Stomach (tissue), 9 donors: ENCODE results near the gene LITAF. TPM values are rescaled to one million over a fixed set of nuclear protein-coding genes. Genes with fewer than 3 reads are reported as not detected.

Experiments used
- DNase-seq, 2 donors: peaks; one replicate each; pipeline versions ENCODE4 v3.0.0 to v3.0.0-alpha.2; 2013 to 2019
- H3K27ac ChIP-seq, 5 donors: fragments of 200-600 bp in 4 of 5; sonication (generic) in 4 of 5; one replicate each; pipeline ENCODE4 v1.5.1; 2013 to 2019; ENCODE audit warnings: mild to moderate bottlenecking in 1 of 5, moderate library complexity in 1 of 5
- H3K27me3 ChIP-seq, 3 donors: fragments of 200-600 bp; sonication (generic); one replicate each; pipeline ENCODE4 v1.5.1; 2017 to 2019; ENCODE audit warnings: mixed run types in 1 of 3
- H3K36me3 ChIP-seq, 4 donors: fragments of 200-600 bp; sonication (generic); 1 replicate in 3 of 4; 2 replicates in 1 of 4; pipeline ENCODE4 v1.5.1; 2016 to 2019
- H3K4me1 ChIP-seq, 4 donors: fragments of 200-600 bp; sonication (generic); one replicate each; pipeline ENCODE4 v1.5.1; 2016 to 2019
- H3K4me3 ChIP-seq, 4 donors: fragments of 200-600 bp; sonication (generic) in 3 of 4; one replicate each; pipeline ENCODE4 v1.5.1; 2016 to 2019; ENCODE audit warnings: mild to moderate bottlenecking in 1 of 4
- H3K9me3 ChIP-seq, 4 donors: fragments of 200-600 bp; sonication (generic); one replicate each; pipeline ENCODE4 v1.5.1; 2016 to 2019
- EP300 ChIP-seq: sonication (generic); formaldehyde crosslinking; IDR thresholded peaks from one replicate; pipeline ENCODE4 v1.6.1; 2017; ENCODE audit warnings: antibody characterized with exemption
- POLR2A ChIP-seq, 4 donors: fragments of 450-650 bp; IDR thresholded peaks; one replicate each; pipeline ENCODE4 v1.6.1; 2016; ENCODE audit warnings: antibody characterized with exemption in 4 of 4, control low read depth in 2 of 4, mild to moderate bottlenecking in 1 of 4, moderate library complexity in 1 of 4
- POLR2AphosphoS5 ChIP-seq, 3 donors: sonication (generic); formaldehyde crosslinking; IDR thresholded peaks; one replicate each; pipeline ENCODE4 v1.6.1; 2016; ENCODE audit warnings: antibody characterized with exemption in 3 of 3
- WGBS, 5 donors: extraction: QIAGEN DNeasy Blood & Tissue Kit in 3 of 5; methylation state at CpG; one replicate each; pipeline versions ENCODE4 v1.1.5 to v1.1.7; 2013 to 2018; 5-methylcytosine and 5-hydroxymethylcytosine counted together
- intact Hi-C: fragments of 100-400 bp; cut with DNase I; formaldehyde crosslinking; loops from one replicate; pipeline ENCODE4 v1.15.1; 2023; ENCODE audit warnings: low total_unique reads
- polyA plus RNA-seq, 3 donors: library from polyadenylated mRNA; stranded (reverse); fragments of 200-250 nt; gene quantifications; one replicate each; pipeline ENCODE4 v1.2.3, GENCODE V29; 2013
- total RNA-seq, 5 donors: library from RNA; depleted of rRNA; stranded (reverse); fragments of >200 nt; gene quantifications; one replicate each; pipeline versions ENCODE4 v1.1.0 to v1.2.3, GENCODE V29; 2014 to 2016
- TF ChIP-seq, protein P1 (sequence below), 7 experiments: fragments of 450-650 bp in 4 of 7; fragments of 200-600 bp in 3 of 7; sonication (generic) in 3 of 7; IDR thresholded peaks; one replicate each; pipeline ENCODE4 v1.5.1; 2016 to 2019; ENCODE audit warnings: antibody characterized with exemption in 7 of 7, control low read depth in 2 of 7, mild to moderate bottlenecking in 1 of 7
- donor health status: healthy with polysubstance abuse.
- donor health status: Bipolar disorder and iron deficiency.
- donor health status: healthy.

The LITAF gene
- total and polyA plus RNA-seq, 8 donors, result 9.8 to 211 (median 60.2) TPM

DNA sequence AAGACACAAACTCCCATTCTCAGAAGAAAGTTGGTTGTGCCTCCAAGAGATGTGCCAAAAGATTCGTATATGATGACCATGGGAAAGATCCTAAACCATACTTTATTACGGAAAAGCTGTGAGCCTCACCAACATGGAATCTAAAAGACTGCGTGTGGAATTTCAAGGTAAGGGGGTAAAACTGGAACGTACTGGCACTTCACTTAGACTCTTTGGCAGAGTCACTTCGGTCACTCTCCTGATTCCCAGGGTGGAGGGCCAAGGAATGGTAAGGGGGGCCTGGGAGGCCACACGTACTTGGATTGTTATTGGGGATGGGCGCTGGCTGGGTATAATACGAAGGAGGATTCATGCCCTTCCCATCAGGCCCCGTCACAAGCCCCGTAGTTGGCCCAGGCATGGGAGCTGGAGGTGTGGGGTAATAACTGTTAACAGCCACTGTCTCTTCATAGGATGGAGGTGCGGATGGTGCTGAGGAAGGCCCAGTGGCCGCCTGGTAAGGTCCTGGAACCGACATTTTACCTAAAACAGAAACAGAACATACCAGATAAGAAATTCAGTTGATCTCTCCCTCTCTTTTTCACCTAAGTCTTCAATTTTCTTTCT is 30.4 kb downstream of the LITAF start:
- WGBS, 5 donors, result 92 to 98% (median 97%) methylated on average over 13 of the region's 13 CpGs

DNA sequence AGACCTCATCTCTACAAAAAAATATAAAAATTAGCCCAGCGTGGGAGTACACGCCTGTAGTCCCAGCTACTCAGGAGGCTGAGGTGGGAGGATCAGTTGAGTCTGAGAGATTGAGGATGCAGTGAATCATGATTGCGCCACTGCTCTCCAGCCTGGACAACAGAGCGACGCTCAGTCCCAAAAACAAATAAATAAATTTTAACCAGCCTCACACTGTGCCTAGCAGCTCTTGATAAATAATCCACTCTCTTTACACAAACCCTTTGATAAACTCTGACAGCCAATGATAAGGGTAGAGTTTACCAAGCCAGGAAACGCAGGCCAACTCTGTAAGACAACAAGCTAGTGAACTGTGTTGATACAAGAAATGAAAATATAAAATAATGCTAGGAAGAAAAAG is 32.7 kb downstream of the LITAF start:
- H3K36me3 ChIP-seq, result peaks cover 40 to 76% (median 75%) of the 10 kb centered on the region in 4 donors
- TF ChIP-seq POLR2AphosphoS5 (IDR thresholded peaks at IDR 0.05) (no peak), POLR2A (IDR thresholded peaks at IDR 0.05) (no peak), EP300 (no peak)
- TF ChIP-seq, protein P1, sequence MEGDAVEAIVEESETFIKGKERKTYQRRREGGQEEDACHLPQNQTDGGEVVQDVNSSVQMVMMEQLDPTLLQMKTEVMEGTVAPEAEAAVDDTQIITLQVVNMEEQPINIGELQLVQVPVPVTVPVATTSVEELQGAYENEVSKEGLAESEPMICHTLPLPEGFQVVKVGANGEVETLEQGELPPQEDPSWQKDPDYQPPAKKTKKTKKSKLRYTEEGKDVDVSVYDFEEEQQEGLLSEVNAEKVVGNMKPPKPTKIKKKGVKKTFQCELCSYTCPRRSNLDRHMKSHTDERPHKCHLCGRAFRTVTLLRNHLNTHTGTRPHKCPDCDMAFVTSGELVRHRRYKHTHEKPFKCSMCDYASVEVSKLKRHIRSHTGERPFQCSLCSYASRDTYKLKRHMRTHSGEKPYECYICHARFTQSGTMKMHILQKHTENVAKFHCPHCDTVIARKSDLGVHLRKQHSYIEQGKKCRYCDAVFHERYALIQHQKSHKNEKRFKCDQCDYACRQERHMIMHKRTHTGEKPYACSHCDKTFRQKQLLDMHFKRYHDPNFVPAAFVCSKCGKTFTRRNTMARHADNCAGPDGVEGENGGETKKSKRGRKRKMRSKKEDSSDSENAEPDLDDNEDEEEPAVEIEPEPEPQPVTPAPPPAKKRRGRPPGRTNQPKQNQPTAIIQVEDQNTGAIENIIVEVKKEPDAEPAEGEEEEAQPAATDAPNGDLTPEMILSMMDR (IDR thresholded peaks at IDR 0.05), result no peak

More for the DNA sequence above, 30.4 kb downstream of the LITAF start:
- Histone ChIP-seq H3K4me3 (no peak overlapping the region), H3K36me3 (peaks cover 33 to 58% (median 53%) of the 10 kb centered on the region in 4 donors), H3K27me3 (no peaks in the 10 kb centered on the region), H3K4me1 (peaks cover 10 to 75% (median 37%) of the 10 kb centered on the region in 4 donors), H3K27ac (peak overlapping the region in 1 of 5 donors; percentile 10), H3K9me3 (peaks cover 0 to 8% (median 4%) of the 10 kb centered on the region in 4 donors)
- TF ChIP-seq EP300, result no peak
- TF ChIP-seq POLR2A (IDR thresholded peaks at IDR 0.05), result no peak
- TF ChIP-seq POLR2AphosphoS5 (IDR thresholded peaks at IDR 0.05), result no peak
- TF ChIP-seq, protein P1 (IDR thresholded peaks at IDR 0.05), result no peak
- intact Hi-C loops, result no loop called here
- DNase-seq, result no peak

DNA sequence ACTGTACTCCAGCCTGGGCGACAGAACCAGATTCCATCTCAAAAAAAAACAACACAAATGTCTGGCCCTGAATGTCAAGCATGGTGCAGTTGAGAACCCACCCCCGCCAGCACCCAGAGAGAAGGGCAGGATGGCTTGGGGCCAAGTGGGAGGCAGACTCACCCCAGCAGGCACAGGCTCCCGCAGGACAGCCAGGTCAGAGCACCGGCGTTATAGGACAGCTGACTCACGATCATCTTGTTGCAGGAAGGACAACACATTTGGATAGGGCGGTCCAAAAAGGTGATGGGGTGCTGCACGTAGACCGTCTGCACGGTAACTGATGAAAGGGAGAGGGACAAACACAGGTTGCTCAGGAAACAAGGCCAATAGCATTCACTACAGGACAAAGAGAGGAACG is 33.3 kb downstream of the LITAF start:
- Histone ChIP-seq H3K4me1 (peaks cover 0 to 54% (median 23%) of the 10 kb centered on the region in 4 donors), H3K9me3 (peaks cover 0 to 8% (median 4%) of the 10 kb centered on the region in 4 donors), H3K4me3 (no peak overlapping the region), H3K36me3 (peaks cover 46 to 83% (median 82%) of the 10 kb centered on the region in 4 donors), H3K27ac (peak overlapping the region in 3 of 5 donors; percentile 28 to 68 (median 67)), H3K27me3 (no peaks in the 10 kb centered on the region)
- TF ChIP-seq POLR2AphosphoS5 (IDR thresholded peaks at IDR 0.05), result no peak
- TF ChIP-seq POLR2A (IDR thresholded peaks at IDR 0.05), result no peak
- TF ChIP-seq, protein P1 (IDR thresholded peaks at IDR 0.05), result no peak
- TF ChIP-seq EP300, result no peak
- DNase-seq, result no peak
- 86 to 95% (median 93%) methylated on average over 11 of the region's 11 CpGs for WGBS, 5 donors
- intact Hi-C loops, result no loop called here

More for the DNA sequence above, 32.7 kb downstream of the LITAF start:
- intact Hi-C loops, result no loop called here
- no peak overlapping the region for H3K4me3 ChIP-seq
- WGBS, 5 donors, result 55 to 75% (median 62%) methylated on average over 6 of the region's 6 CpGs
- H3K27ac ChIP-seq, result peak overlapping the region in 2 of 5 donors; percentile 1 to 18
- DNase-seq, result peak in 1 of 2 donors; percentile 28
- H3K9me3 ChIP-seq, result peaks cover 0 to 8% (median 4%) of the 10 kb centered on the region in 4 donors
- no peaks in the 10 kb centered on the region for H3K27me3 ChIP-seq
- H3K4me1 ChIP-seq, result peaks cover 0 to 61% (median 25%) of the 10 kb centered on the region in 4 donors

DNA sequence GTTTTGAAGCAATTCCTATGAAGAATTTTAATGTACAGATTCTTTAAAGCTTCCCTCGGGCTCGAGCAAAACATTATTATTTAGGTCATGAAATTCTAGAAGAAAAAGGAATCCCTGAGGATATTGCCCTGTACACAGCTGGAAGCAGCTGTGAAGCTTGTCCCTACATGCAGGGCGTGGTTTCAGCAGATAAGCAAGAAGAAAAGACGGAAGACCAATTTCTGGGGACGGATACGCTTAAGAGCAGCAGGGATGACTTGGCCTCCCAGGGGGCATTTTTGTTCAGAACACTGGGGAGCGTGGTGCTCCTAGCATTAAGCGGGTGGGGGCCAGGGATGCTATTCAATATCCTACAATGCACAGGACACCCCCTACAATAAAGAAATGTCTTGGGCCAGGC is 34.3 kb downstream of the LITAF start:
- TF ChIP-seq POLR2AphosphoS5 (IDR thresholded peaks at IDR 0.05), result no peak
- TF ChIP-seq POLR2A (IDR thresholded peaks at IDR 0.05), result no peak
- no peak for TF ChIP-seq EP300
- TF ChIP-seq, protein P1 (IDR thresholded peaks at IDR 0.05), result no peak
- 70 to 83% (median 73%) methylated on average over 8 of the region's 8 CpGs for WGBS, 5 donors
- Histone ChIP-seq H3K36me3 (peaks cover 46 to 92% (median 90%) of the 10 kb centered on the region in 4 donors), H3K4me1 (peaks cover 0 to 47% (median 18%) of the 10 kb centered on the region in 4 donors), H3K27me3 (no peaks in the 10 kb centered on the region), H3K4me3 (no peak overlapping the region), H3K27ac (peak overlapping the region in 4 of 5 donors; percentile 37 to 68 (median 66)), H3K9me3 (peaks cover 0 to 8% (median 4%) of the 10 kb centered on the region in 4 donors)
- peak in 1 of 2 donors; percentile 56 for DNase-seq
- intact Hi-C loops, result no loop called here
